ENCODE data around the gene OR1K1. TPM values are rescaled to one million over a fixed set of nuclear protein-coding genes. Genes with fewer than 3 reads are reported as not detected.

OR1K1 gene
- total RNA-seq, 2 donors from 2014 or later, result not detected

DNA sequence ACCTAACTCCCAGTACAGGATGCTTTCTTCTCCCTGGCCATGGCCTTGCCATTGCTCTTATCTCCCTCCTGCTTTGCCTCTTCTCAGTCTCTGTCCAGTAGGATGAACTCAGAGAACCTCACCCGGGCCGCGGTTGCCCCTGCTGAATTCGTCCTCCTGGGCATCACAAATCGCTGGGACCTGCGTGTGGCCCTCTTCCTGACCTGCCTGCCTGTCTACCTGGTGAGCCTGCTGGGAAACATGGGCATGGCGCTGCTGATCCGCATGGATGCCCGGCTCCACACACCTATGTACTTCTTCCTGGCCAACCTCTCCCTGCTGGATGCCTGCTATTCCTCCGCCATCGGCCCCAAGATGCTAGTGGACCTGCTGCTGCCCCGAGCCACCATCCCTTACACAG is 11.1 kb upstream of the OR1K1 start, which contains the start of gene OR5C1:
Gene OR5C1 (plus strand): TSS at position 103 of the 400 bp plus-strand sequence. CDS start 0 bp downstream, at position 103.
- TF ChIP-seq, protein P1, sequence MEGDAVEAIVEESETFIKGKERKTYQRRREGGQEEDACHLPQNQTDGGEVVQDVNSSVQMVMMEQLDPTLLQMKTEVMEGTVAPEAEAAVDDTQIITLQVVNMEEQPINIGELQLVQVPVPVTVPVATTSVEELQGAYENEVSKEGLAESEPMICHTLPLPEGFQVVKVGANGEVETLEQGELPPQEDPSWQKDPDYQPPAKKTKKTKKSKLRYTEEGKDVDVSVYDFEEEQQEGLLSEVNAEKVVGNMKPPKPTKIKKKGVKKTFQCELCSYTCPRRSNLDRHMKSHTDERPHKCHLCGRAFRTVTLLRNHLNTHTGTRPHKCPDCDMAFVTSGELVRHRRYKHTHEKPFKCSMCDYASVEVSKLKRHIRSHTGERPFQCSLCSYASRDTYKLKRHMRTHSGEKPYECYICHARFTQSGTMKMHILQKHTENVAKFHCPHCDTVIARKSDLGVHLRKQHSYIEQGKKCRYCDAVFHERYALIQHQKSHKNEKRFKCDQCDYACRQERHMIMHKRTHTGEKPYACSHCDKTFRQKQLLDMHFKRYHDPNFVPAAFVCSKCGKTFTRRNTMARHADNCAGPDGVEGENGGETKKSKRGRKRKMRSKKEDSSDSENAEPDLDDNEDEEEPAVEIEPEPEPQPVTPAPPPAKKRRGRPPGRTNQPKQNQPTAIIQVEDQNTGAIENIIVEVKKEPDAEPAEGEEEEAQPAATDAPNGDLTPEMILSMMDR (IDR thresholded peaks at IDR 0.05), result no peak
- no peak within 1 kb of the TSS for H3K9ac ChIP-seq (ENCODE audit: low read depth in 2 of 2, low read length in 2 of 2)
- no peak within 1 kb of the TSS for H3K27ac ChIP-seq
- intact Hi-C loops (cut with DNase I), result no loop called here
- H3K36me3 ChIP-seq, result no peaks in the 10 kb centered on the region
- no peaks in the 10 kb centered on the region for H3K4me1 ChIP-seq
- H3K4me3 ChIP-seq, result no peak within 1 kb of the TSS
- no peak for DNase-seq
- H3K9me3 ChIP-seq, result no peaks in the 10 kb centered on the region
- no peaks in the 10 kb centered on the region for H3K27me3 ChIP-seq

DNA sequence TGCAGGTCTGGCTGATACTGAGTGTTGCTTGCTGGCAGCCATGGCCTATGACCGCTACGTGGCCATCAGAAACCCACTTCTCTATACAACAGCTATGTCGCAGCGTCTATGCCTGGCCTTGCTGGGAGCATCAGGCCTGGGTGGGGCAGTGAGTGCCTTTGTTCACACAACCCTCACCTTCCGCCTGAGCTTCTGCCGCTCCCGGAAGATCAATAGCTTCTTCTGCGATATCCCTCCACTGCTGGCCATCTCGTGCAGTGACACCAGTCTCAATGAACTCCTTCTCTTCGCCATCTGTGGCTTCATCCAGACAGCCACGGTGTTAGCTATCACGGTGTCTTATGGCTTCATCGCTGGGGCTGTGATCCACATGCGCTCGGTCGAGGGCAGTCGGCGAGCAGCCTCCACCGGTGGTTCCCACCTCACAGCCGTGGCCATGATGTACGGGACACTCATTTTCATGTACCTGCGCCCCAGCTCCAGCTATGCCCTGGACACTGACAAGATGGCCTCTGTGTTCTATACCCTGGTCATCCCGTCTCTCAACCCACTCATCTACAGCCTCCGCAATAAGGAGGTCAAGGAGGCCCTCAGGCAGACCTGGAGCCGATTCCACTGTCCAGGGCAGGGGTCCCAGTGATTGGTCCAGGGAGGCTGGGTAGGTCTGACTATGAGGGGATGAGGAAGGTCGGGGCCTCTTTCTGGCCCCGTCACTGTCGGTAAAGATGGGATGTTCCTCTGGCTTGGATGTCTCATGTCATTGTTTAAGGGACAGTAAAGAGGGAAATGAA is 10.5 kb upstream of the OR1K1 start:
- DNase-seq, result no peak
- TF ChIP-seq, protein P1 (IDR thresholded peaks at IDR 0.05), result no peak
- intact Hi-C loops (cut with DNase I), result no loop called here
- Histone ChIP-seq H3K27ac (no peak overlapping the region), H3K27me3 (no peaks in the 10 kb centered on the region), H3K4me3 (no peak overlapping the region), H3K9me3 (no peaks in the 10 kb centered on the region), H3K4me1 (no peaks in the 10 kb centered on the region), H3K9ac (ENCODE audit: low read depth in 2 of 2, low read length in 2 of 2) (no peak overlapping the region), H3K36me3 (no peaks in the 10 kb centered on the region)

DNA sequence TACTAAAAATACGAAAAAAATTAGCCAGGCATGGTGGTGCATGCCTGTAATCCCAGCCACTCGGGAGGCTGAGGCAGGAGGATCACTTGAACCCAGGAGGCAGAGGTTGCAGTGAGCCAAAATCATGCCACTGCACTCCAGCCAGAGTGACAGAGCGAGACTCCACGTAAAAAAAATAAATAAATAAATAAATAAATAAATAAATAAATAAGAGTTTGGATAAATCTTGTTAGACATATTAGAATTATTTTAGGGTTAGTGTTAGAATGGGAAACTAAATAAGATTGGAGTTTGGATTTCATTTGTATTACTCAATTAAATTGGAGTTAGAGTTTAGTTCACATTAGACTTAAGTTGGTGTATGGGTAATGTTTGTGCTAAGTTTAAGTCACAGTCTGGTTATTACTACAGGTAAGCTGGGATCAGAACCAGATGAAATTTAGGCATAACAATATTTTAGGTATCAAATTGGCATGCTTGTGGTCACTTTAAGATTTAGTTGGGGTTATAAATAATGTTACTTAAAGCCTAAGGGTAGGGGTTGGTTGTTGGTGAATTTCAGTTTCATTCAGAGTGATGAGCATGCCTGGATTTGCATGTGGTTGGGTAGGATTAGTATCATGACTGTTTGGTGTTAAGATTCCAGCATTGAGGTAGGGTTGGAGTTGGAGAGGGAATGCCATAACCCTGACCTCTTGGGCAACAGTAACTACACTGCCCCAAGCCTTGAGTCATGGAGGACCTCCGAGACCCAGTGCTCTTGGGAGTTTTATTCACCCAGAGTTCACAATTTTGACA is 7.9 kb upstream of the OR1K1 start:
- no peak overlapping the region for H3K27ac ChIP-seq
- H3K9me3 ChIP-seq, result no peaks in the 10 kb centered on the region
- TF ChIP-seq, protein P1 (IDR thresholded peaks at IDR 0.05), result no peak
- H3K4me1 ChIP-seq, result no peaks in the 10 kb centered on the region
- intact Hi-C loops (cut with DNase I), result no loop called here
- no peaks in the 10 kb centered on the region for H3K27me3 ChIP-seq
- no peak overlapping the region for H3K4me3 ChIP-seq
- no peak for DNase-seq
- no peak overlapping the region for H3K9ac ChIP-seq (ENCODE audit: low read depth in 2 of 2, low read length in 2 of 2)
- H3K36me3 ChIP-seq, result no peaks in the 10 kb centered on the region

DNA sequence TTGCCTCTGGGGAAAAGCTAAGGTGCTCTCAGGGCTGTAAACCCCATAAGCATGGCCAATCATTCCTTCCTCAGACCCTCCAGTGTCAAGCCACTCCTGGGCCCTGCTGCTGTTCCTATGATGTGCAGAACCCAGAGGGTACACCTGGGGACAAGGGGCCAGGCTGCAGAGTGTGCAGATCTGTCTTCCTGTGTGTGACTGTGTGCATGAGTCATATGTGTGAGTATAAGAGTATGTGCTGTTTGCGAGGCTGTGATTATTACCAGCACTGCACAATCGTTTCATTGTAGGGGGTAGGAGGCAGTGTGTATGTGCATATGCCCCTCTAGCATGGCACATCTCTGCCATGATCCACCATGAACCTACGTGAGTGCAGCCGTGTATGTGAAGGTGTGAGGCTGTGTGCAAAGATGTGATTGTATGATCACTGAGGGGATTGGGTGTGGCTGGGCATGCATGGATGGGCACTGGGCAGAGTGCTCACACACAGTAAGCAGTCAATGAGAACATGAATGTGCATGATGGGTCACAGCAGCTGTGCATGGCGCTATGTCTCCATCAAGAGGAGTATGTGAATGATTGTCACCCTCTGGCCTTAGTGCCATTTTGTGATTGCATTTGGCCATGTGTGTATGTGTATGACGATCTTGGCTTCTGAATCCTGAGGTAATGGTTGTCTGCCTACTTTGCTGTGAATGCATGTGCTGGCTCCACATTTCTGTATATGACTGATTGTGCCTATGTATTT is 2.4 kb upstream of the OR1K1 start:
- no peak for DNase-seq
- no peak overlapping the region for H3K27ac ChIP-seq
- H3K4me1 ChIP-seq, result no peaks in the 10 kb centered on the region
- no peaks in the 10 kb centered on the region for H3K36me3 ChIP-seq
- H3K9me3 ChIP-seq, result no peaks in the 10 kb centered on the region
- no peak overlapping the region for H3K4me3 ChIP-seq
- H3K27me3 ChIP-seq, result no peaks in the 10 kb centered on the region
- no peak overlapping the region for H3K9ac ChIP-seq (ENCODE audit: low read depth in 2 of 2, low read length in 2 of 2)
- TF ChIP-seq, protein P1 (IDR thresholded peaks at IDR 0.05), result no peak
- intact Hi-C loops (cut with DNase I), result no loop called here

DNA sequence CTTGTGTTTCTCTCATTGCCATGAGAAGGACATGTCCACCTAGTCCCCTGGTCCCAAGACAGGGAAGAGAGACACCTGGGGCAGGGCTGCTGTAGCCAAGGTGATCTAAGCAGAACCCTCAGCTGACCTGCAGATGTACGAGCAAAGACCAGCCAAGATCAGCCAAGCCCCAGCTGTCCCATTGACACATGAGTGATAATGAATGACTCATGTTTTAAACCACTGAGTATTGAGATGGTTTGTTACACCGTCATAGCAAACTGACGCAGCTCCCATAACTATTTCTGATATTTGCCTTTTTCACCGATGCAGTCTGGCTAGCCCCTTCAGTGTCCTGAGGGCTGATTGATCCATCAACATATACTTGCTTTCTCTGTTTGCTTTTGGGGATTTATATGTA is 6.7 kb downstream of the OR1K1 start:
- intact Hi-C loops (cut with DNase I), result loop anchor here (10.0 kb wide), 1 partner anchor 682 kb away; no protein-coding TSS in a partner anchor
- Histone ChIP-seq H3K36me3 (no peaks in the 10 kb centered on the region), H3K9ac (ENCODE audit: low read depth in 2 of 2, low read length in 2 of 2) (no peak overlapping the region), H3K4me3 (no peak overlapping the region), H3K9me3 (no peaks in the 10 kb centered on the region), H3K27ac (no peak overlapping the region), H3K27me3 (no peaks in the 10 kb centered on the region), H3K4me1 (no peaks in the 10 kb centered on the region)
- DNase-seq, result no peak
- TF ChIP-seq, protein P1 (IDR thresholded peaks at IDR 0.05), result no peak

All from colonic mucosa (tissue), 4 donors.